ENCODE measurements around the gene BTBD9. TPM values are rescaled to one million over a fixed set of nuclear protein-coding genes. Genes with fewer than 3 reads are reported as not detected.

BTBD9 gene
- total RNA-seq, 1 donor from 2014 or later: 24.1 TPM

- DNase-seq (ENCODE audit: extremely low spot score in 2 of 2): no peak
These were observed 264.4 kb downstream of the BTBD9 start for GRCh38 chr6:38375341-38375740.

DNA sequence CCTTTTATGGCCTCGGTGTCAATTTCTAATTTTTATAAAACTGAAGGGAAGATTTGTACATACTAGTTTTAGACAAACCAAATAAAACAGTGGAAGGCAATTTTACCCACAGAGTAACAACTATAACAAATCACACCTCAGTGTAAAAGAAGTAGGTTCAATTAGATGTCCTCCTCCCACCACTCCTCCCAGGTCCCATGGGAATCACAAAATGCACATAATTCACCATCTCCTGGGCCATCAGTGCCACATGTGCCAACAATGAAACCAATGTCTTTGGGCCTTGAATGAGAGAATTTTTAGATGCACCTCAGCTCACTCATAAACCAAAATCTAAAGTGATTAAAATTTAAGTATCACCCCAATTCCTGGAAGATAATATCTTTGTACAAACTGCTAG is 267.8 kb downstream of the BTBD9 start:
- H3K27ac ChIP-seq: no peak overlapping the region
- H3K9me3 ChIP-seq: no peaks in the 10 kb centered on the region
- no peak overlapping the region for H3K4me3 ChIP-seq
- no peaks in the 10 kb centered on the region for H3K36me3 ChIP-seq
- TF ChIP-seq, protein P1, sequence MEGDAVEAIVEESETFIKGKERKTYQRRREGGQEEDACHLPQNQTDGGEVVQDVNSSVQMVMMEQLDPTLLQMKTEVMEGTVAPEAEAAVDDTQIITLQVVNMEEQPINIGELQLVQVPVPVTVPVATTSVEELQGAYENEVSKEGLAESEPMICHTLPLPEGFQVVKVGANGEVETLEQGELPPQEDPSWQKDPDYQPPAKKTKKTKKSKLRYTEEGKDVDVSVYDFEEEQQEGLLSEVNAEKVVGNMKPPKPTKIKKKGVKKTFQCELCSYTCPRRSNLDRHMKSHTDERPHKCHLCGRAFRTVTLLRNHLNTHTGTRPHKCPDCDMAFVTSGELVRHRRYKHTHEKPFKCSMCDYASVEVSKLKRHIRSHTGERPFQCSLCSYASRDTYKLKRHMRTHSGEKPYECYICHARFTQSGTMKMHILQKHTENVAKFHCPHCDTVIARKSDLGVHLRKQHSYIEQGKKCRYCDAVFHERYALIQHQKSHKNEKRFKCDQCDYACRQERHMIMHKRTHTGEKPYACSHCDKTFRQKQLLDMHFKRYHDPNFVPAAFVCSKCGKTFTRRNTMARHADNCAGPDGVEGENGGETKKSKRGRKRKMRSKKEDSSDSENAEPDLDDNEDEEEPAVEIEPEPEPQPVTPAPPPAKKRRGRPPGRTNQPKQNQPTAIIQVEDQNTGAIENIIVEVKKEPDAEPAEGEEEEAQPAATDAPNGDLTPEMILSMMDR (IDR thresholded peaks at IDR 0.05): no peak
- TF ChIP-seq POLR2A (IDR thresholded peaks at IDR 0.05) (no peak), POLR2AphosphoS5 (IDR thresholded peaks at IDR 0.05; ENCODE audit: insufficient read depth in 1 of 2, low read depth in 1 of 2) (no peak)
- DNase-seq (ENCODE audit: extremely low spot score in 2 of 2): no peak
- no peaks in the 10 kb centered on the region for H3K27me3 ChIP-seq
- no peaks in the 10 kb centered on the region for H3K4me1 ChIP-seq
- intact Hi-C loops (cut with DNase I): no loop called here

More at GRCh38 chr6:38375341-38375740, 264.4 kb downstream of the BTBD9 start:
- intact Hi-C loops (cut with DNase I): no loop called here
- Histone ChIP-seq H3K4me3 (no peak overlapping the region), H3K4me1 (no peaks in the 10 kb centered on the region), H3K9me3 (no peaks in the 10 kb centered on the region), H3K36me3 (no peaks in the 10 kb centered on the region), H3K27me3 (no peaks in the 10 kb centered on the region), H3K27ac (no peak overlapping the region)
- TF ChIP-seq, protein P1 (IDR thresholded peaks at IDR 0.05): no peak
- TF ChIP-seq POLR2A (IDR thresholded peaks at IDR 0.05) (no peak), POLR2AphosphoS5 (IDR thresholded peaks at IDR 0.05; ENCODE audit: insufficient read depth in 1 of 2, low read depth in 1 of 2) (no peak)

- H3K4me1 ChIP-seq: no peaks in the 10 kb centered on the region
- no peak for DNase-seq (ENCODE audit: extremely low spot score in 2 of 2)
- TF ChIP-seq, protein P1 (IDR thresholded peaks at IDR 0.05): no peak
- TF ChIP-seq POLR2A (IDR thresholded peaks at IDR 0.05) (no peak), POLR2AphosphoS5 (IDR thresholded peaks at IDR 0.05; ENCODE audit: insufficient read depth in 1 of 2, low read depth in 1 of 2) (no peak)
- H3K27me3 ChIP-seq: no peaks in the 10 kb centered on the region
- peak overlapping the region; percentile 42 for H3K27ac ChIP-seq
- no peaks in the 10 kb centered on the region for H3K36me3 ChIP-seq
- intact Hi-C loops (cut with DNase I): no loop called here
- H3K4me3 ChIP-seq: no peak overlapping the region
- no peaks in the 10 kb centered on the region for H3K9me3 ChIP-seq
These were observed 268.8 kb downstream of the BTBD9 start for GRCh38 chr6:38370653-38371601.

- no peaks in the 10 kb centered on the region for H3K9me3 ChIP-seq
- TF ChIP-seq, protein P1 (IDR thresholded peaks at IDR 0.05): no peak
- TF ChIP-seq POLR2AphosphoS5 (IDR thresholded peaks at IDR 0.05; ENCODE audit: insufficient read depth in 1 of 2, low read depth in 1 of 2) (no peak), POLR2A (IDR thresholded peaks at IDR 0.05) (no peak)
- no peak overlapping the region for H3K4me3 ChIP-seq
- no peaks in the 10 kb centered on the region for H3K27me3 ChIP-seq
- intact Hi-C loops (cut with DNase I): no loop called here
- no peak overlapping the region for H3K27ac ChIP-seq
- no peaks in the 10 kb centered on the region for H3K36me3 ChIP-seq
- H3K4me1 ChIP-seq: no peaks in the 10 kb centered on the region
- no peak for DNase-seq (ENCODE audit: extremely low spot score in 2 of 2)
These were observed 272.5 kb downstream of the BTBD9 start for GRCh38 chr6:38367231-38367630.

GRCh38 chr6:38366234-38366633 is 273.5 kb downstream of the BTBD9 start:
- no peaks in the 10 kb centered on the region for H3K9me3 ChIP-seq
- H3K36me3 ChIP-seq: no peaks in the 10 kb centered on the region
- H3K4me1 ChIP-seq: no peaks in the 10 kb centered on the region
- TF ChIP-seq POLR2AphosphoS5 (IDR thresholded peaks at IDR 0.05; ENCODE audit: insufficient read depth in 1 of 2, low read depth in 1 of 2): no peak
- no peak for TF ChIP-seq POLR2A (IDR thresholded peaks at IDR 0.05)
- TF ChIP-seq, protein P1 (IDR thresholded peaks at IDR 0.05): no peak
- no peaks in the 10 kb centered on the region for H3K27me3 ChIP-seq
- DNase-seq (ENCODE audit: extremely low spot score in 2 of 2): no peak
- intact Hi-C loops (cut with DNase I): no loop called here
- no peak overlapping the region for H3K27ac ChIP-seq
- no peak overlapping the region for H3K4me3 ChIP-seq

Data from vagina (tissue), 2 donors.